H9 (cell line): ENCODE data around the gene RPL23. TPM values are rescaled to one million over a fixed set of nuclear protein-coding genes. Genes with fewer than 3 reads are reported as not detected.

Experiments used
- DNase-seq: peaks from one replicate; pipeline ENCODE4 v3.0.0-alpha.2; 2017
- H2AFZ ChIP-seq: one replicate; pipeline ENCODE4 v1.6.1; 2013; ENCODE audit warnings: mild to moderate bottlenecking, low read length, control low read depth, moderate library complexity
- H2AK5ac ChIP-seq: 2 replicates; pipeline ENCODE4 v1.6.1; 2013; ENCODE audit warnings: low read length, control low read depth, mixed read lengths; ENCODE audit not compliant: insufficient read length
- H2BK120ac ChIP-seq: one replicate; pipeline ENCODE4 v1.6.1; 2013; ENCODE audit warnings: low read depth, mild to moderate bottlenecking, low read length, control low read depth, inconsistent platforms; ENCODE audit not compliant: poor library complexity, severe bottlenecking
- H2BK12ac ChIP-seq: 2 replicates; pipeline ENCODE4 v1.6.1; 2013; ENCODE audit warnings: low read length, control low read depth, mixed read lengths, low read depth; ENCODE audit not compliant: insufficient read length
- H2BK15ac ChIP-seq: 2 replicates; pipeline ENCODE4 v1.6.1; 2013; ENCODE audit warnings: low read depth, low read length, control low read depth
- H2BK20ac ChIP-seq: one replicate; pipeline ENCODE4 v1.6.1; 2013; ENCODE audit warnings: low read depth, mild to moderate bottlenecking, low read length, control low read depth, inconsistent platforms; ENCODE audit not compliant: poor library complexity, severe bottlenecking
- H2BK5ac ChIP-seq: 2 replicates; pipeline ENCODE4 v1.6.1; 2013; ENCODE audit warnings: low read length, control low read depth, mixed read lengths; ENCODE audit not compliant: insufficient read length
- H3K14ac ChIP-seq: 2 replicates; pipeline ENCODE4 v1.6.1; 2013; ENCODE audit warnings: low read length, control low read depth; ENCODE audit not compliant: insufficient read depth
- H3K18ac ChIP-seq: 2 replicates; pipeline ENCODE4 v1.6.1; 2013; ENCODE audit warnings: low read depth, mild to moderate bottlenecking, mixed read lengths, low read length, control low read depth; ENCODE audit not compliant: insufficient read length
- H3K23ac ChIP-seq: 2 replicates; pipeline ENCODE4 v1.6.1; 2013; ENCODE audit warnings: low read length, control low read depth, mixed read lengths, low read depth; ENCODE audit not compliant: insufficient read length
- H3K23me2 ChIP-seq: 2 replicates; pipeline ENCODE4 v1.6.1; 2013; ENCODE audit warnings: low read depth, mild to moderate bottlenecking, mixed read lengths, low read length, control low read depth; ENCODE audit not compliant: insufficient read length, poor library complexity, severe bottlenecking
- H3K27ac ChIP-seq: 2 replicates; pipeline ENCODE4 v1.5.1; 2013; ENCODE audit warnings: low read length, control low read depth, mixed read lengths, low read depth; ENCODE audit not compliant: insufficient read length
- H3K27me3 ChIP-seq: 2 replicates; pipeline ENCODE4 v1.6.1; 2013; ENCODE audit warnings: low read length, control low read depth, inconsistent platforms; ENCODE audit not compliant: insufficient read depth
- H3K4ac ChIP-seq: 2 replicates; pipeline ENCODE4 v1.6.1; 2013; ENCODE audit warnings: low read depth, mild to moderate bottlenecking, control low read depth, inconsistent platforms, low read length, moderate library complexity
- H3K4me1 ChIP-seq: 2 replicates; pipeline ENCODE4 v1.6.1; 2013; ENCODE audit warnings: low read length, control low read depth, inconsistent platforms; ENCODE audit not compliant: insufficient read depth
- H3K4me2 ChIP-seq: 2 replicates; pipeline ENCODE4 v1.6.1; 2013; ENCODE audit warnings: low read length, control low read depth, mixed read lengths; ENCODE audit not compliant: insufficient read length, insufficient read depth
- H3K56ac ChIP-seq: 2 replicates; pipeline ENCODE4 v1.6.1; 2013; ENCODE audit warnings: low read depth, mild to moderate bottlenecking, mixed read lengths, low read length, control low read depth; ENCODE audit not compliant: insufficient read length
- H3K79me1 ChIP-seq: 2 replicates; pipeline ENCODE4 v1.6.1; 2013; ENCODE audit warnings: low read depth, mild to moderate bottlenecking, moderate library complexity, low read length, control low read depth, inconsistent platforms; ENCODE audit not compliant: insufficient read depth, poor library complexity, severe bottlenecking
- H3K79me2 ChIP-seq: 2 replicates; pipeline ENCODE4 v1.6.1; 2013; ENCODE audit warnings: low read length, control low read depth, inconsistent platforms; ENCODE audit not compliant: insufficient read depth
- H3K9ac ChIP-seq: 2 replicates; pipeline ENCODE4 v1.6.1; 2013; ENCODE audit warnings: low read length, control low read depth, mixed read lengths; ENCODE audit not compliant: insufficient read length; ENCODE audit errors: extremely low read depth
- H3K9me3 ChIP-seq: one replicate; pipeline ENCODE4 v1.6.1; 2013; ENCODE audit warnings: low read depth, low read length, inconsistent platforms; ENCODE audit not compliant: control insufficient read depth
- H3T11ph ChIP-seq: one replicate; pipeline ENCODE4 v1.6.1; 2013; ENCODE audit warnings: mild to moderate bottlenecking, low read length, control low read depth, inconsistent platforms
- H4K20me1 ChIP-seq: one replicate; pipeline ENCODE4 v1.6.1; 2013; ENCODE audit not compliant: control insufficient read depth, insufficient read length, insufficient read depth
- H4K5ac ChIP-seq: 2 replicates; pipeline ENCODE4 v1.6.1; 2013; ENCODE audit warnings: low read depth, mild to moderate bottlenecking, mixed read lengths, low read length, control low read depth; ENCODE audit not compliant: insufficient read length
- H4K8ac ChIP-seq: replicated peaks from 2 replicates; pipeline ENCODE4 v1.6.1; 2013; ENCODE audit warnings: low read length, control low read depth, mixed read lengths, low read depth; ENCODE audit not compliant: insufficient read length
- H4K91ac ChIP-seq: 2 replicates; pipeline ENCODE4 v1.6.1; 2013; ENCODE audit warnings: low read depth, mild to moderate bottlenecking, moderate library complexity, mixed read lengths, low read length, control low read depth; ENCODE audit not compliant: insufficient read length
- H3K27ac Mint-ChIP-seq, 3 experiments: 2 replicates in 2 of 3; 3 replicates in 1 of 3; pipeline ENCODE4 v1.8.0; 2020 to 2021; ENCODE audit warnings: mixed read lengths in 3 of 3, mild to moderate bottlenecking in 1 of 3, moderate library complexity in 1 of 3
- H3K27me3 Mint-ChIP-seq: 2 replicates; pipeline ENCODE4 v1.8.0; 2021; ENCODE audit warnings: low read depth, mild to moderate bottlenecking, moderate library complexity, mixed read lengths
- H3K36me3 Mint-ChIP-seq, 3 experiments: 2 replicates in 2 of 3; 3 replicates in 1 of 3; pipeline ENCODE4 v1.8.0; 2020 to 2021; ENCODE audit warnings: low read depth in 3 of 3, mixed read lengths in 3 of 3; ENCODE audit not compliant: insufficient read depth in 1 of 3
- H3K4me1 Mint-ChIP-seq, 2 experiments: 2 replicates each; pipeline ENCODE4 v1.8.0; 2020; ENCODE audit warnings: mixed read lengths in 2 of 2
- H3K4me3 Mint-ChIP-seq, 2 experiments: 2 replicates in 1 of 2; 3 replicates in 1 of 2; pipeline ENCODE4 v1.8.0; 2020 to 2021; ENCODE audit warnings: mild to moderate bottlenecking in 2 of 2, mixed read lengths in 2 of 2, moderate library complexity in 1 of 2
- H3K9me3 Mint-ChIP-seq, 2 experiments: 2 replicates in 1 of 2; 3 replicates in 1 of 2; pipeline ENCODE4 v1.8.0; 2020; ENCODE audit warnings: mild to moderate bottlenecking in 2 of 2, mixed read lengths in 2 of 2, moderate library complexity in 1 of 2
- CTCF ChIP-seq: fragments of 200-600 bp; sonication (generic); conservative IDR thresholded peaks from 3 replicates; pipeline ENCODE4 v1.8.0; 2021; ENCODE audit warnings: antibody characterized with exemption, mild to moderate bottlenecking
- WGBS: extraction: QIAGEN DNeasy Blood & Tissue Kit; methylation state at CpG from one replicate; pipeline ENCODE4 v1.1.7; 2013; ENCODE audit warnings: missing lambda C conversion rate, low lambda C conversion rate, mixed read lengths; ENCODE audit not compliant: insufficient read length; ENCODE audit errors: extremely low coverage; 5-methylcytosine and 5-hydroxymethylcytosine counted together
- total RNA-seq: library from RNA; stranded (reverse); gene quantifications from 2 replicates; pipeline ENCODE4 v1.2.1, GENCODE V29; 2021

RPL23 gene
- total RNA-seq, 1 experiment from 2014 or later = 2,084 TPM

- Histone ChIP-seq H3K4me2 (peak overlapping the region; percentile 60), H4K20me1 (no peaks in the 10 kb centered on the region), H2BK20ac (no peak overlapping the region), H3K4ac (no peak overlapping the region), H3K79me2 (peaks cover 26% of the 10 kb centered on the region; the same call in 1 of the 2 replicates), H2BK12ac (no peak overlapping the region), H3K27me3 (no peaks in the 10 kb centered on the region), H3K9me3 (no peaks in the 10 kb centered on the region), H3K23me2 (peaks cover 5% of the 10 kb centered on the region), H3K56ac (no peak overlapping the region), H3K79me1 (no peaks in the 10 kb centered on the region), H3K9ac (peak overlapping the region; percentile 14), H3K18ac (no peak overlapping the region), H4K8ac (no peak overlapping the region), H3T11ph (no peak overlapping the region), H3K4me1 (no peaks in the 10 kb centered on the region; the same call in 1 of the 2 replicates), H2AK5ac (no peak overlapping the region), H2BK120ac (no peak overlapping the region), H2BK15ac (no peak overlapping the region), H3K23ac (no peak overlapping the region), H2BK5ac (no peak overlapping the region), H3K14ac (no peak overlapping the region), H2AFZ (no peak overlapping the region), H3K27ac (no peak overlapping the region), H4K91ac (no peak overlapping the region), H4K5ac (no peak overlapping the region)
- Mint-ChIP-seq H3K27me3 (no peaks in the 10 kb centered on the region), H3K27ac (peak overlapping the region; percentile 36 to 77 (median 42); a peak in 5 of 7 replicates), H3K9me3 (peaks cover 0 to 3% of the 10 kb centered on the region in 2 experiments; a peak in 1 of 5 replicates), H3K4me3 (peak overlapping the region; percentile 78 to 98), H3K36me3 (peaks cover 23 to 52% (median 40%) of the 10 kb centered on the region in 3 experiments), H3K4me1 (peaks cover 25 to 28% of the 10 kb centered on the region in 2 experiments)
- DNase-seq = no peak
- no CpG with 5 or more reads among the region's 14 CpGs for WGBS
- no peak for TF ChIP-seq CTCF
Observed at GRCh38 chr17:38800237-38800760, 53.2 kb downstream of the RPL23 start.
